Prostate gland (tissue), 2 donors: ENCODE results near the gene HIBADH.

Experiments used
- CTCF ChIP-seq, 4 experiments: fragments of 200-600 bp in 2 of 4; fragments of 450-650 bp in 2 of 4; sonication (generic) in 2 of 4; IDR thresholded peaks; 1 replicate in 3 of 4; 2 replicates in 1 of 4; pipeline ENCODE4 v1.5.1; 2016 to 2019; ENCODE audit warnings: antibody characterized with exemption in 4 of 4, mild to moderate bottlenecking in 2 of 4, moderate library complexity in 2 of 4
- POLR2AphosphoS5 ChIP-seq: sonication (generic); formaldehyde crosslinking; IDR thresholded peaks from one replicate; pipeline ENCODE4 v1.6.1; 2017; ENCODE audit warnings: antibody characterized with exemption

GRCh38 chr7:27686315-27686714 lies 23.6 kb upstream of the HIBADH start:
- TF ChIP-seq POLR2AphosphoS5 (no peak), CTCF (IDR thresholded peaks at IDR 0.05) (no peak)
